Activated CD4-positive, alpha-beta T cell treated with anti-CD3 and anti-CD28 coated beads, Interleukin-2, Interleukin-4, amounts not matched to agents 100 ng/mL and 50 ng/mL, durations not matched to agents 16 hours and 8 hours (primary cell): ENCODE results near the gene RNASE4.

ENCODE experiments used
- DNase-seq: peaks from one replicate; pipeline ENCODE4 v3.0.0-alpha.2; 2020; ENCODE audit warnings: low spot score

The RNASE4 gene

DNA sequence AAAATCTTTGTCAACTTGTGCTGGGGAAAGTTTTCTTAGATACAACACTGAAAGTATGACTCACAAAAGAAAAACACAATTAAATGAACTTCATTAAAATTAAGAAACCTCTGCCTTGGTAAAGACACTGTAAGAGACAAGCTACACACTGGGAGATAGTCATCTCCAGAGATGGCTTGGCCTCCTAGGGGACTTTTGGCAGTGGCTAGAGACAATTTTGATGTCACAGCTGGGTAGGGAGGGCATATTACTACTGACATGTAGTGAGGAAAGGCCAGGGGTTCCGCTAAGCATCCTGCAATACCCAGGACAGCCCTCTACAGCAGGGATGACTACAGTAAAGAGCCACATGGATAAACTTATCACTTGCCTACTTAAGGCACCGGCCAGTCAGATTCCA, 8.7 kb upstream of the RNASE4 start:
- no peak for DNase-seq

DNA sequence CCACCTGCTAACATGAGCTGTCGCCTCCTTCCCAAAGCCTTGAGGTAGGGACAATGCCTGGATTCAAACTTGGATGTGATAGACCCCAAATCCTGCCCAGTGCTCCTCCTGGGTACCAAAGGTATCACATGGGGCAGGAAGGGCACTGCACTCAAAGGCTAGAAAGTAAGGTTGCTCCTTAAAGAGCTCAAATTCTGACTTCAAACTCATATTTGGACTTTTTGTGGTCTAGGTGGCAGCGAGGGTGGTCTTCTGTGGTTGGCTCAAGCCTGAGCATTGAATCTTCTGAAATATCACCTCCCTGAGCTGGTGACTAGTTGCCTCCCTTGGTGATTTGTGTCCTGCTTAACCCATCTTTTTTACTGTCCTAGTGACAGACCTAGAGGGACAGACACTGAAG, 8.3 kb upstream of the RNASE4 start:
- DNase-seq: no peak

DNA sequence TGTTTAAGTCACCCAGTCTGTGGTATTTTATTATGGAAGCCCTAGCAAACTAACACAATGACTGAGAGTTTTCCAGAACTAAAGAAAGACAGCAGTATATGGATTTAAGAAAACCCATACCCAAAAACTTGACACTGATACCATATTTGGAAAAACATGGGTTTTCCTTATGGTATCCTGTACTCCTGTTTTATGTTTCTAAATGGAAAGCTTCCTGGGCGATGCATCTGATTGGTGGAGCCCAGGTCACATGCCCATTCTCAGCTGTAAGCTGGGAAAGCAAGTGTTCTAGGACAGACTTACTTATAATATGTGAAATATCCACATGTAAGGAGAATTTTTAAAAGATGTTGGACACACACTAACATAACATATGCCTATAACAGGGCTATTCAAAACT, 4.5 kb upstream of the RNASE4 start:
- no peak for DNase-seq

DNA sequence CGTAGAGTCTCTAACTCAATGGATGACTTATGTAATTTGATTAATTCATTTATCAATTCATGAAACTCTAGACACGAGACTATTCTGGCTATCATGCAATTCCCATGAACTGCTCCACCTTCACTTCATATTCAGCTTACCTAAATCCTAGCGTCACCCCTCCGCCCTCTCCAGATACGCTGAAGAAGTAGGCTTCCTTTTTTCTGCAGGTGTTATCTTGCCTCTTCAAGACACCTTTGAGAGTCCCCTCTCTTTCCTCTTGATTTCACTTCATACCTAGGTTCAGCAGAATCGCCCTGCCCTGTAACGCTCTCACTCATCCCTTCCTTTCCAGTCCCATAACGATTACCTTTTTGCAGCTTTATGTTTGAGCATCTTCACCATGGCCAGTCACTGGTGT, 4.0 kb upstream of the RNASE4 start:
- DNase-seq: no peak

DNA sequence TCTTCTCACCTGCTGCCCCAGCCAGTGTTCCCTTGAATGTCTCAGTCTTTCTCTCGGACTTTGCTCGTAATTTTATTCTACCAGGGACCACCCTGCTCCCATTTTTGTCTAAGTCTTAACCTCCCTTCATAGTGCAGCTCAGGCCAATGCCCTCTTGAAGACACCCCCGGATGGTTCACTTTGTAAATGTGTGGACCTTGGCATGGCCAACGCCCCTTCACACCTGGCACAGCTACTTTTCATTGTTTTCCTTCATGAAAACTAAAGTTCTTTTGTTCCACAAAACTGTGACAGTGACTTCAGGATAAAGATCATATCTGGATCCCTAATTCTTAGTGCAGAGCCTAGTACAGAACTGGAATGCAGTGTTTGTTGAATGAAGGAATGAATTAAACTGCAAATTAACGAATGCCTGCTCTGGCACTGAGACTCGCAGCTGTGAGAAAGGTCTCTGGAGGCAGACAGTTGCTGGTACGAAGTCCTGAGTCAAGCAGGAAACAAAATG, 3.5 kb upstream of the RNASE4 start:
- DNase-seq: no peak

- DNase-seq: peak; percentile 93
These were observed 2.8 kb upstream of the RNASE4 start for GRCh38 chr14:20681348-20682126.

- DNase-seq: no peak
These were observed 2.3 kb upstream of the RNASE4 start for GRCh38 chr14:20682127-20682434.

DNA sequence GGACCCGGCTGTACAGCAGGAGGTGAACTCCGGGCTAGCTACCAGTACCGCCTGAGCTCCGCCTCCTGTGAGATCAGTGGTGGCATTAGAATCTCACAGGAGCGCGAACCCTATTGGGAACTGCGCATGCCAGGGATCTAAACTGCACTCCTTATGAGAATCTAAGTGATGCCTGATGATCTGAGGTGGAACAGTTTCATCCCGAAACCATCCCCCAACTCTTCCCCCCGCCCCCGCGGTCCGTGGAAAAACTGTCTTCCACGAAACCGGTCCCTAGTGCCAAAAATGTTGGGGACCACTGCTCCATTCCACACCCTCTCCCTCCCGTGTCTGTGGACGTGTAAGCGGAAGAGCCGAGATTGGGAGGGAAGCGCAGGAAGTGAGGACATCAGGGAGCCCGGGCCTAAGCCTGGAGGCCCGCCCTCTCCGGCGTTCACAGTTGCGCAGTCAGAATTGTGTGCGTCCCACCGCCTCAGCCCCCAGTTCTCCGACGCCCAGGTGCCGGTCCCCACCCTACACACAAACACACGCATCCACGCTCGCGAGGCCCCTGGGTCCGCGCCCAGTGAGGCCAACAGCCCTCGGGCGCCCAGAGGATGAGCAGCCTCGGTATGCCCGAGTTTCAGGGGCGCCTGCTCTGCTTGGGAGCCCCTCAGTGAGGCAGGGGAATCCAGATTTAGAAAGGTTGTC, 1.8 kb upstream of the RNASE4 start:
- peak; percentile 88 for DNase-seq

DNA sequence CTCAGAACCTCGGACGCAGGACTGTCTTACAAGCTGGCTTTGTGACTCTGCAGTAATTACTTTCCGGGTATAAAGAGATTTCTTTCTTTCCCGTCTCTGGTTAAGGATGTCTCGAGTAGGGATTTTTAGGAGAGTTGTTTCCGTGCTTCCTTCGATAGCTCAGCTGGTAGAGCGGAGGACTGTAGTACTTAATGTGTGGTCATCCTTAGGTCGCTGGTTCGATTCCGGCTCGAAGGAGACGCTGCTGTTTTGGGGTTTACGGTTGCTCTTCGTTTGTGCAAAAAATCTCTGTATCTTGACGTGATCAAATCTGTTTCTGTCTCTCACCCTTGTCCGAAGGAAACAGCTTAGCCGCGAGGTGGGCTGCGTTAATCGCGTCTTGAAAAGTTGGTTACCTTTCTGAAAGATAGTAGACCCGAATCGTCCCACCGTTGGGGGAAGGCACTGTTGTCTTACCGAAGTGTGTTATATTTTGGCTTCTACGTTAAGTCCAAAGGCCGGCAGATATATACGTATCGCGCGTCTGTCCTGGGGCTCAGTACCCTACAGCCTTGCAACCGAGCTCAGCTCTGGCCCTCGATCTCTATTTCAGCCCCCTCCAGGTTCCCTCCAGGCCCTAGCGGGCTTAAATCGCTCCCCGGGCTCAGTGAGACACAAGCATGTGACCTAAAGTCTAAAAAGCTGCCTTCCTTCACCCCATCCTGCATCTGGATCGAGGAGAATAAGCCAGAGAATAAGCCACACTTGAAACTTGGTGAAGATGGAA, 1.1 kb upstream of the RNASE4 start:
- DNase-seq: peak; percentile 94

GRCh38 chr14:20684662-20685456, 499 bp downstream of the RNASE4 start:
- DNase-seq: no peak

DNA sequence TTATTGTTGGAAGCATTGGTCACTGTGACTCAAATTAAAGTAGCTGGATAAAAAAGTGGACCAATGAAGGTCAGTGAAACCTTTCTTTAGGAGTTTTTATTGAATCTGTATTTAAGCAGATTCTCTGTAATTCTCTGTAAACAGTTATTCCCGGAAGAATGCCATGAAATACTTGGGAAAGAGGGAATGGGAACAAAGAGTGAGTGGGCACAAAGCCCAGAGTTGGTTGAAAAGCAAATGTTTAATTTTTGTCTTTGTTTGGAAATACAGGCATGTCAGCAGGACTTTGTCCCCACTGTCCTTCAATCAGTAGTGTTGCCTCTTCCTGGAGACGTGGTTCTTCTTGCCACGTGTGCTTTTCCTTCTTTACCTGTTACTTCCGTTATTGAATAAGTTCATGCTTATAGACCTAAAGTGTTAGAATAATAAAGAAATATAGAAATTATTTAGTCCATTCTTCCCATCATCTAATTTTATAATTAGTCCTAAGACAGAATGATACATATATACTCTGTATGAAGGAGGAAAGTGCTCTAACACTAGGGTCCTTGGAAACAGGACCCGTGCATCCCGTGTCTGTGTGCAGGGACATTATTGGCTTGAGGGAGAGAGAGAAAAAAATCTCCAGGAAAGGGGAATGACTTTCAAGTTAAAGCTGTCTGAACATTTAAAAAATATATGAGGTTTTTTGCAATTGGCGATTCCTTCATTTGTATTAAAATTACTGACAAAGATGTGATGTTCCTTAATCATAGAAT, 2.2 kb downstream of the RNASE4 start:
- no peak for DNase-seq

- no peak for DNase-seq
These were observed 3.2 kb downstream of the RNASE4 start for GRCh38 chr14:20687362-20688166.

DNA sequence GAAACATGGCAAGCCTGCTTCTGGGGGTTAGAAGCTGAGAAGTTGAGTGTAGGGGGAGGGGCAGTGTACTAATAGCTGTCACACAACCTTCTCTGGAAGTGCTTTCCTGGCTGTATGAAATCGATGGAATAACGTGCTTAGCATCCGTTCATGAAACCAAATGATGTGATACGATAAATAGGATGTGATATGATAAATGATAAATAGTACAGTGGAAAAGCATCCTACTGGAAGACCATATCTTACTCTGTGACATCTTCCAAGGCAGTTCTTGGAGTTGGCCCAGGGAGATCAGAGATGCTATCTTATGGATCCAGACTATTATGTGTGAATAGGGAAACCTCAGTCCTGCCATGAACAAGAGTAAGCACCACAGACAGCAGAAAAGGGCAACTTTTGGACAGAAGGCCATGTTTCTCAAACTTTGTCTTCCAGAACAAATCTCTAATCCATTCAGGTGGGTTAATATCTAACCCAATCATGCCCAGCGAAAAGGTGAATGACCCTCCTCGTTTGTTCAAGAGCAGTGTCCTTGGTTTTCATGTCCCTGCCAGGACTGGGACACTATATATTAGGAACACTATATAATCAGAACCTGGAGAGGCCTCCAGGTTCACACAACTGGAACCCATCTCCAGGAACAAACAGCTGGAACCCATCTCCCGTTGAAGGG, 3.9 kb downstream of the RNASE4 start, which contains the start of gene ANG:
ANG (plus strand) TSS at position 598 of the 673 bp plus-strand sequence. CDS start 4,801 bp downstream, outside the sequence.
- no peak for DNase-seq

GRCh38 chr14:20690848-20691640, 6.7 kb downstream of the RNASE4 start:
- DNase-seq: peak; percentile 74

DNA sequence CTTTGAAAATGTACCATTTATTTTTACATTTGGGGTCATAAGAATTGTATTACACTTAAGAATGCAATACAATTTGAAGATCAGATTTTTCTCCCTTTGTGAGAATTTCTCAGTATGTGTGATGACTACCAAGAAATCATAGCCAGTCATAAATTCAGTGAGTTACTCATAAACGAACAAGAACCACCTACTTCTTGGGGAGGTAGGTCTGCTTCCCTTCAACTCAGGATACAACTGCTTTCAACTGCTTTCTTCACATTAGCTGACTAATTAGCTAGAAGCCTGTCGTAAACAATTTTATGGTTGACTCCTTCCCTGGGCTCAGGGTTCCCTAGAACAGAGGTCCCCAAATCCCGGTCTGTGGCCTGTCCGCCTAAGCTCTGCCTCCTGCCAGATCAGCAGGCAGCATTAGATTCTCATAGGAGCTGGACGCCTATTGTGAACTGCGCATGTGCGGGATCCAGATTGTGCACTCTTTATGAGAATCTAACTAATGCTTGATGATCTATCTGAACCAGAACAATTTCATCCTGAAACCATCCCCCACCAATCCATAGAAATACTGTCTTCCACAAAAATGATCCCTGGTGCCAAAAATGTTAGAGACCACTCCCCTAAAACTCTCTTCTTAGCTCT, 7.9 kb downstream of the RNASE4 start:
- peak; percentile 75 for DNase-seq

DNA sequence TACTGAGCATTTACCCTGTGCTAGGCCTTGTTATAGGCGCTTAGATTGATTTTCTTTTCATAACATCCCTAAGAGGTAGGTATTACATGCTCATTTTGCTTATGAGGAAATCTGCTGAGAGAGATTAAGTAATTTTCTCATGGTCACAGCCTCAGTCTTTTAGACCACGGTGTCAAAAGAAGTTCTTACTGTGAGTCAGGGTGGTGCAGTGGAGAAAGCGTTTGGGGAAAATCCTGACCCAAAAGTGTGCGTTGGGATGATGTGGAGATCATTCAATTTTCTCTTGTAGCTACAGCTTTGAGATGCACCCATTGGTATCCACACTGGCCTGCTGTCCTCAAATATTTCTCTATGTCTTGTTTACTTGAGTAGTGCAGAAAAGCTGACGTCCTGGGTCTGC, 12.4 kb downstream of the RNASE4 start:
- no peak for DNase-seq

- DNase-seq: peak; percentile 79
These were observed 13.1 kb downstream of the RNASE4 start for GRCh38 chr14:20697273-20698017.

GRCh38 chr14:20698018-20698329, 13.6 kb downstream of the RNASE4 start:
- no peak for DNase-seq
